Right lobe of liver (tissue), 6 donors: ENCODE measurements around the gene C16orf89. TPM values are rescaled to one million over a fixed set of nuclear protein-coding genes. Genes with fewer than 3 reads are reported as not detected.

ENCODE experiments used
- ATAC-seq, 4 donors: fragments of 200-7000 bp; cut with Tn5 transposase; one replicate each; pipeline ENCODE4 v1.9.1; 2020; ENCODE audit warnings: mild to moderate bottlenecking in 4 of 4, moderate library complexity in 4 of 4
- DNase-seq, 3 donors: peaks; one replicate each; pipeline ENCODE4 v3.0.0-alpha.2; 2020
- H3K27ac ChIP-seq, 3 donors: fragments of 200-600 bp; one replicate each; pipeline ENCODE4 v1.8.0; 2022
- H3K27me3 ChIP-seq, 2 donors: fragments of 200-600 bp; one replicate each; pipeline ENCODE4 v1.8.0; 2022
- H3K36me3 ChIP-seq, 4 donors: fragments of 200-600 bp; sonication (generic) in 1 of 4; one replicate each; pipeline versions ENCODE4 v1.5.1 to v1.8.0; 2017 to 2022; ENCODE audit warnings: control low read depth in 1 of 4
- H3K4me1 ChIP-seq, 4 donors: fragments of 200-600 bp; sonication (generic) in 1 of 4; one replicate each; pipeline versions ENCODE4 v1.5.1 to v1.8.0; 2017 to 2022; ENCODE audit warnings: control low read depth in 1 of 4
- H3K4me3 ChIP-seq, 3 donors: fragments of 200-600 bp; one replicate each; pipeline ENCODE4 v1.8.0; 2022
- H3K9me3 ChIP-seq, 4 donors: fragments of 200-600 bp; sonication (generic) in 1 of 4; one replicate each; pipeline versions ENCODE4 v1.5.1 to v1.8.0; 2017 to 2022; ENCODE audit warnings: control low read depth in 1 of 4
- CTCF ChIP-seq, 4 donors: fragments of 200-600 bp in 3 of 4; fragments of 450-650 bp in 1 of 4; IDR thresholded peaks; one replicate each; pipeline versions ENCODE4 v1.5.1 to v1.8.0; 2016 to 2022; ENCODE audit warnings: antibody characterized with exemption in 4 of 4, mild to moderate bottlenecking in 2 of 4
- POLR2A ChIP-seq: fragments of 450-650 bp; IDR thresholded peaks from one replicate; pipeline ENCODE4 v1.6.1; 2017; ENCODE audit warnings: antibody characterized with exemption, mild to moderate bottlenecking
- WGBS: methylation state at CpG from one replicate; pipeline ENCODE4 v1.1.6; 2018; ENCODE audit warnings: low coverage, low lambda C conversion rate; ENCODE audit not compliant: insufficient coverage; ENCODE audit errors: missing lambda C conversion rate; 5-methylcytosine and 5-hydroxymethylcytosine counted together
- intact Hi-C, 2 donors: fragments of 100-400 bp; cut with DNase I; formaldehyde crosslinking; loops; one replicate each; pipeline versions ENCODE4 v1.11.2 to v1.14.1; 2022
- total RNA-seq, 6 experiments: library from RNA; depleted of rRNA in 2 of 6; stranded (reverse); fragments of >200 nt in 2 of 6; fragmentation: NEBNext Ultra II Directional in 3 of 6; extraction: Animal tissue kit (Norgen Biotek cat#: 25700) in 3 of 6; gene quantifications; one replicate each; pipeline versions ENCODE4 v1.1.0 to v1.2.4, GENCODE V29; 2016 to 2023
- donor health status: DM: no; HTN: yes; CAD: no.
- donor health status: DM: no; HTN: no; CAD: no.
- donor health status: DM: no; HTN: no; CAD: no.
- donor health status: DM: no; HTN: yes; CAD: no.
- donor health status: DM: no; HTN: yes; CAD: no.

C16orf89 gene
- total RNA-seq, 6 experiments from 2014 or later: not detected

GRCh38 chr16:5025171-5025632 lies 40.6 kb downstream of the C16orf89 start:
- Histone ChIP-seq H3K36me3 (no peaks in the 10 kb centered on the region), H3K9me3 (no peaks in the 10 kb centered on the region), H3K4me3 (no peak overlapping the region), H3K27ac (no peak overlapping the region), H3K4me1 (no peaks in the 10 kb centered on the region), H3K27me3 (no peaks in the 10 kb centered on the region)
- peak in 1 of 4 donors; percentile 6 for TF ChIP-seq CTCF (IDR thresholded peaks at IDR 0.05)
- TF ChIP-seq POLR2A: no peak
- intact Hi-C loops: no loop called here
- DNase-seq: no peak
- 63% methylated on average over 6 of the region's 17 CpGs for WGBS
- peak in 1 of 4 donors; percentile 21 for ATAC-seq

GRCh38 chr16:5024632-5025031 lies 41.1 kb downstream of the C16orf89 start:
- intact Hi-C loops: no loop called here
- H3K27ac ChIP-seq: no peak overlapping the region
- H3K36me3 ChIP-seq: no peaks in the 10 kb centered on the region
- H3K4me1 ChIP-seq: no peaks in the 10 kb centered on the region
- ATAC-seq (peak; percentile 69 to 92 (median 81)), DNase-seq (no peak)
- 25% methylated on average over 3 of the region's 4 CpGs for WGBS
- no peak for TF ChIP-seq POLR2A
- TF ChIP-seq CTCF (IDR thresholded peaks at IDR 0.05): peak; percentile 15 to 39 (median 32)
- no peaks in the 10 kb centered on the region for H3K9me3 ChIP-seq
- no peak overlapping the region for H3K4me3 ChIP-seq
- no peaks in the 10 kb centered on the region for H3K27me3 ChIP-seq

- Histone ChIP-seq H3K4me3 (no peak overlapping the region), H3K9me3 (no peaks in the 10 kb centered on the region), H3K27ac (no peak overlapping the region), H3K4me1 (no peaks in the 10 kb centered on the region), H3K36me3 (no peaks in the 10 kb centered on the region), H3K27me3 (no peaks in the 10 kb centered on the region)
- TF ChIP-seq POLR2A: no peak
- no peak for TF ChIP-seq CTCF (IDR thresholded peaks at IDR 0.05)
- DNase-seq (no peak), ATAC-seq (no peak)
- intact Hi-C loops: no loop called here
- WGBS: no CpG with 5 or more reads among the region's 6 CpGs
Measured at GRCh38 chr16:5022521-5022920, 43.2 kb downstream of the C16orf89 start.

GRCh38 chr16:5020551-5020950 lies 45.2 kb downstream of the C16orf89 start:
- Histone ChIP-seq H3K9me3 (no peaks in the 10 kb centered on the region), H3K27me3 (no peaks in the 10 kb centered on the region), H3K27ac (no peak overlapping the region), H3K4me1 (no peaks in the 10 kb centered on the region), H3K4me3 (no peak overlapping the region), H3K36me3 (no peaks in the 10 kb centered on the region)
- TF ChIP-seq POLR2A: no peak
- TF ChIP-seq CTCF (IDR thresholded peaks at IDR 0.05): no peak
- no peak for ATAC-seq
- DNase-seq: no peak
- intact Hi-C loops: no loop called here
- WGBS: 49% methylated on average over 8 of the region's 15 CpGs

- TF ChIP-seq CTCF (IDR thresholded peaks at IDR 0.05): no peak
- no peak for TF ChIP-seq POLR2A
- no peaks in the 10 kb centered on the region for H3K27me3 ChIP-seq
- no peaks in the 10 kb centered on the region for H3K36me3 ChIP-seq
- no peaks in the 10 kb centered on the region for H3K4me1 ChIP-seq
- intact Hi-C loops: no loop called here
- ATAC-seq (no peak), DNase-seq (no peak)
- no peaks in the 10 kb centered on the region for H3K9me3 ChIP-seq
- H3K27ac ChIP-seq: no peak overlapping the region
- 53% methylated on average over 5 of the region's 6 CpGs for WGBS
- H3K4me3 ChIP-seq: no peak overlapping the region
Measured at GRCh38 chr16:5019775-5020174, 46.0 kb downstream of the C16orf89 start.
